ENCODE data around the gene PIGL.

The PIGL gene

DNA sequence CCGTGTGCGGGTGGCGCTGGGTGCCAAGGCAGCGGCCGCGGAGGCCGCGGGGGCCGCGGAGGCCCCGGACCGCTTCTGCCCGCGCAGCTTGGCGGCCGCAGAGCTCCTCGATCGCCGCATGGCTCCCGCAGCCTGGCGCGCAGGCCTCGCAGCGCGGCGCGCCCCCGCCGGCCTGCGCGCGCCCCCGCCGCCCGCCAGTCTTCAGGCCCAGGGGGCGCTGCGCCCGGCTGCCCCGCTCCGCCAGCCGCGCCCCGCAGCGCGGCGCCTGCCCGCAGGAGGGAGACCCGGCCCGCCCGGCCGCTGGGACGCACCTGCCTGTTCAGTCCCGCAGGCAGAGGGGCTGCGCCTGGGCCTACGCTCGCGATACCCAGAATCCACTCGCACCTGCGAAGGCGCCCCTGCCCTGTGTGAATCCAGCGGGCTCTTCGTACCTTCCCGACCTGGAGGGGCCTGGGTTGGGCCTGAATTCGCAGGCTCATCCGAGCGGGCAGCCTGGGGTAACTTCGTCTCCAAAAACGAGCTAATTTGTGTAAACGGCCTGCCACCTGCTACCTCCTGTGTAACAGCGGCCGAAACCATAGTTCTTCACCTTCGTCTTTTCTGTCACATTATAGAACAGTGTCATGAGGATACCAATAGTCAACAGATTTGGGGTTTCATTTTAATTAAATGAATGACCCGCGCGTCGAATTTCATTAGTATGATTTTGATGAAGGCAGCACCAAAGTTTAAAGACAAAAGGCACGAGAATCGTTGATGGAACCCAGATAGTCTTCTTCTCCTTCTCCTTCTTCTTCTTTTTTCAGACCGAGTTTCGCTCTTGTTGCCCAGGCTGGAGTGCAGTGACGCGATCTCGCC is 136.5 kb downstream of the PIGL start, which contains the start of gene CENPV:
TSS of gene CENPV (minus strand) at position 153 of the 858 bp plus-strand sequence. CDS start at position 120, 33 bp downstream.
- DNase-seq: peak; percentile 71

DNA sequence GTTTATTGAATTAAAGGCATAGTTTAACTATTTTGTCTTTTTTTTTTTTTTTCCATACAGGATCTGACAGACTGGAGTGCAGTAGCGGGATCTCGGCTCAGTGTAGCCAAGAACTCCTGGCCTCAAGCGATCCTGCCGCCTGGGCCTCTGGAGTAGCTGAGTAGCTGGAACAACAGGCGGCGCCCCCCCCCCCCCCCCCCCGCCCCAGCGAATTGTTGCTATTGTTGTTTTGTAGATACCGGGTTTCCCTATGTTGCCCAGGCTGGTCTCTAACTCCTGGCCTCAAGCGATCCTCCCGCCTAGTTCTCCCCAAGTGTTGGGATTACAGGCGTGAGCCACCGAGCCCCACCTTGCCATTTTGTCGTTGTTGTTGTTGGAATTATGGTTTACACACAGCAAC is 137.6 kb downstream of the PIGL start:
- no peak for DNase-seq

DNA sequence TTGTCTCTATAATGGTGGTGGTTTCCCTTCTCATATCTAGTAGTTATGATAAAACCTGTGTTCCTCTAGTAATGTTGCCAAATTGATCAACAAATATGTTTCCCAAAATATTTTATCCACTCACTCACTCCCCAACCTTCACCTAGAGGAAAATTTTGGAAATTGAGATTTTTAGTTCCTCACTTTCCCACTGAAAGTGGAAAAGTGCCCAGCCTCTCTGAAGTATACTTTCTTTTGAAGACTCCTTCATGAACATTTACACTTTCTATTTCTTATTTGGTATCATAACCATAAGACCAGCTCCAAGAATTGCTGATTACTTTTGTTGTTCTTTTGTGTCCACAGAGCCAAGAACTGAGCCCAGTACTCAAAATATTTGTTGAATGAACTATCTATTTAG is 141.4 kb downstream of the PIGL start:
- DNase-seq: no peak

DNA sequence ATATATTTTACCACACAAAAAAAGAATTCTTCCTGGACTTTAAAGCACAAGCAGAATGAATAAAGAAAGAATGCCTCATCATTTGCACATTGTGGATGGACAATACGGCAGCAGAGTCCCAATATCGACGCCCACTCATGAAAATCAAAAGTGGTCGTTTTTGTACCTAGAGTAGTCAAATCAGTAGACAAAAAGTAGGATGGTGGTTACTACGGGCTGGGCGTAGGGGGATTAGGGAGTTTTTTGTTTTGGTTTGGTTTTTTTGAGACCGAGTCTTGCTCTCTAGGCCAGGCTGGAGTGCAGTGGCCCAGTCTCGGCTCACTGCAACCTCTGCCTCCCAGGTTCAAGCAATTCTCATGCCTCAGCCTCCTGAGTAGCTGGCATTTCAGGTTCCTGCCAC is 144.9 kb downstream of the PIGL start:
- no peak for DNase-seq

DNA sequence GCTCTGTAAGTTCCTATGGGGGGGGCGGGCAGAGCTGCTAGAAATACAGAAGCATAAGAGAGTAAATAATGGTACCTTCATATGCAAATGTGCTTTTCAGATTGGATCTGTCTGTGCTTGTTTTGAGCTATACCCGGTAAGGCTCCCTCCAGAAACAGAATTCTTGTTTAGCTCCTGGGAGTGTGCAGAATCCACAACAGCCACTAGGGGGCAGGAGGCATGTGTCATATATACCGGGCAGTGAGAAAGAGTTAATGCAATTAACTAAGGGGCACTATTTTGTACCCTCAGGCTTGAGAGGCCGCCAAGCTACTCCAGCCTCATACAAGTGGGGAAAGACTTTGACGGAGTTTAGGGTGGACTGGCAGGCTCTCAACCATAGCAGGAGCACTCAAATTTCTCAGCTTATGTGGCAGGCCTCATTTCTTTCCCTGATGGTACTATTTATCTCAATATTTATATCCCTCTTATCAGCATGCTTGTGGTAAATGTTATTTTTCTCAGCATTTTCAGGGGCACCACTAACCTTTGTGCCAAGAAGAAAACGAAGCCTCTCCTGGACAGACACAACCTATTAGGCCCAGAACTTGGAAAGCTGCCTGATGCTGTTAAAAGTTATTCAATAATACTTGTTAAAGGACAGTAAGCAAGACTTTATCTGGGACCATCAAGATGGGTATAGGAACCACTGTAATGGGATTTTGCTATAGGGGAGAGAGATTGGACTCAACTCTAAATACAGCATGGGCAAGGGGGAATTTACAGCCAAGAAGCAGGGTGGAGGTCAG is 146.9 kb downstream of the PIGL start:
- DNase-seq: peak; percentile 49

DNA sequence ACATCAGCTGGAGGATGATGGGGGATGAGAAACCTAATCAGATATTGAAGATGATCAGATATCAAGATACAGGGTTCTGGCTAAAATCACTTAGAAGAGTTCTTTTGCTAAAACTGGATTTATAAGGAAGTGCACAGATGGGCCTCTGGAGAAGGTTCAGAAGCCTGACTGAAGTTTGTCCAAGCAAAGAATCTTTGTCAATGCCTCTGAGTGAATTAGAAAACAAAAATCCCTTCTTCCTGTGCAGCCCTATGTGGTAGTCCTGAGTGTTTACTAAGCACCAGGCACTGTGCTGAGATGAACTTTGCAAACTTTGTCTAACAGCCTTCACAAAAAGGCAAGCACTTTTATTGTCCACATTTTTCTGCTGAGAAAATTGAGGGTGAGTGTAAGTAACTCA is 147.6 kb downstream of the PIGL start:
- no peak for DNase-seq

DNA sequence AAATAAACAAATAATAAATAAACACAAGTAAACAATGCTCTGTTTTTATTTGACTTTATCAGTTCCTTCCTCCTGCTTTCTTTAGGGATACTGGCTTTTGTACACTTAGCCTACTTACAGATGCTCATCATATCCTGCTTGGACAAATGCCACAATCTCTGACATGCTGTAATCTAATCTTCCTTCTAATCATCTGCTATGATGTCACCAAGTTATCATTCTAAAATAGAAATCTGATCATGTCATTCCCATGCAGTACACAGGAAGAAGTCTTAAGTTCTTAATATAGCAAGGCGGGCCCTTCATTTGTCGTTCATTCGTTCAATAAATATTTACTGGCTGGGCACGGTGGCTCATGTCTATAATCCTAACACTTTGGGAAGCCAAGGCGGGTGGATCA is 154.7 kb downstream of the PIGL start:
- DNase-seq: no peak

DNA sequence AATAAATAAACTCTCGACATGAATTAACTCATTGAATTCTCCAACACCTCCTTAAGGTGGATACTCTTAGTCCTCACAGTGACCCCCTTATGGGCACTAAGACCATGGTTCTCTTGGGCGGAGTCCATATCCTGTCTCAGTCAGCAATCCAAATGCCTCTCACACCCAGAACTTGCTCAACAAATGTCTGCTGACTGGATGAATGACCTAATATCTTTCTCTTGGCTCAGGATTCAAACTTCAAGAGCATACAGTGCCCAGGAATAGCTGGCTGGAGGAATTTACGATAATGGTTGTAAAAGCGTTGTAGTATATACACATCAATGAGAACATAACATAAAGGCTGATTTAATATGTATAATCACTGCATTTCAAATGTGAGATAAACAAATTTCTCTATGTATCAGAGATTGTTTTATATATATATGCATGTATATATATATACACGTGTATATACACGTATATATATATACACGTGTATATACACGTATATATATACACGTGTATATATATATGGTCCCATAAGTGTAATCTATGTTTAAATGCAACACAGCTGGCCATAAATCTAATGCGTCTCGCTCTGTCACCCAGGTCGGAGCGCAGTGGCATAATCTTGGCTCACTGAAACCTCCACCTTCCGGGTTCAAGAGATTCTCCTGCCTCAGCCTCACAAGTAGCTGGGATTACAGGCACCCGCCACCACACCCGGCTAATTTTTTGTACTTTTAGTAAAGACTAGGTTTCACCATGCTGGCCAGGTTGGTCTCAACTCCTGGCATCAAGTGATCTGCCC is 157.3 kb downstream of the PIGL start:
- no peak for DNase-seq

All from right kidney (tissue), 1 donor.